BJ (cell line): Measurements from ENCODE around the gene ADRM1. TPM values are rescaled to one million over a fixed set of nuclear protein-coding genes. Genes with fewer than 3 reads are reported as not detected.

Source experiments
- CTCF ChIA-PET: fragments of 350-600 bp; formaldehyde crosslinking; extraction: SDS; loops from one replicate; lab custom pipeline; 2021; ENCODE audit warnings: antibody characterized with exemption, inconsistent platforms; lab: Yijun Ruan, JAX
- POLR2A ChIA-PET: fragments of 300-600 bp; sonication (Branson Sonifier 250); formaldehyde crosslinking; extraction: SDS; loops from one replicate; lab custom pipeline; 2021; ENCODE audit warnings: antibody characterized with exemption; lab: Charles Lee
- DNase-seq: peaks from one replicate; pipeline ENCODE4 v3.0.0-alpha.2; 2011; ENCODE audit warnings: low read depth
- H3K27me3 ChIP-seq: 2 replicates; pipeline ENCODE4 v1.6.0; 2011; ENCODE audit warnings: low read length; ENCODE audit not compliant: control insufficient read depth, insufficient read depth
- H3K36me3 ChIP-seq: 2 replicates; pipeline ENCODE4 v1.5.1; 2011; ENCODE audit warnings: low read length; ENCODE audit not compliant: control insufficient read depth, insufficient read depth
- H3K4me3 ChIP-seq: 2 replicates; pipeline ENCODE4 v1.5.1; 2011; ENCODE audit warnings: low read depth, mild to moderate bottlenecking, control low read depth, low read length
- CTCF ChIP-seq: IDR thresholded peaks from 2 replicates; pipeline ENCODE4 v1.5.1; 2011; ENCODE audit warnings: low read depth, mild to moderate bottlenecking, control low read depth, inconsistent platforms, low read length, moderate library complexity; ENCODE audit not compliant: insufficient read depth
- polyA plus RNA-seq: library from polyadenylated mRNA; depleted of rRNA; stranded (reverse); fragments of >200 nt; gene quantifications from 2 replicates; pipeline ENCODE4 v1.2.3, GENCODE V29; 2011

The ADRM1 gene
- polyA plus RNA-seq, 1 experiment = 115 TPM

GRCh38 chr20:62347445-62347844, 44.6 kb downstream of the ADRM1 start:
- Histone ChIP-seq H3K36me3 (peaks cover 1% of the 10 kb centered on the region; the same call in 1 of the 2 replicates), H3K4me3 (no peak overlapping the region), H3K27me3 (no peaks in the 10 kb centered on the region)
- no peak for TF ChIP-seq CTCF
- no peak for DNase-seq
- POLR2A ChIA-PET = no interaction called here
- CTCF ChIA-PET = no interaction called here

- ChIA-PET CTCF (no interaction called here), POLR2A (no interaction called here)
- DNase-seq = no peak
- Histone ChIP-seq H3K27me3 (no peaks in the 10 kb centered on the region), H3K4me3 (no peak overlapping the region), H3K36me3 (peaks cover 1% of the 10 kb centered on the region; the same call in 1 of the 2 replicates)
- TF ChIP-seq CTCF = no peak
These were observed 45.8 kb downstream of the ADRM1 start for GRCh38 chr20:62348604-62349003.

- Histone ChIP-seq H3K4me3 (no peak overlapping the region), H3K27me3 (no peaks in the 10 kb centered on the region), H3K36me3 (peaks cover 1% of the 10 kb centered on the region; the same call in 1 of the 2 replicates)
- no peak for TF ChIP-seq CTCF
- CTCF ChIA-PET = interaction anchor here (1.0 kb wide), 1 partner anchor 26 kb away, joined by 4 read pairs; no protein-coding TSS in a partner anchor
- no peak for DNase-seq
- POLR2A ChIA-PET = no interaction called here
These were observed 46.8 kb downstream of the ADRM1 start for GRCh38 chr20:62349556-62350097.

GRCh38 chr20:62350098-62350628, 47.4 kb downstream of the ADRM1 start:
- Histone ChIP-seq H3K36me3 (peaks cover 1% of the 10 kb centered on the region; the same call in 1 of the 2 replicates), H3K27me3 (no peaks in the 10 kb centered on the region), H3K4me3 (no peak overlapping the region)
- no peak for TF ChIP-seq CTCF
- no peak for DNase-seq
- ChIA-PET POLR2A (no interaction called here), CTCF (interaction anchor here (0.9 to 1.0 kb wide), 2 partner anchors 19 to 26 kb away, joined by 3 to 4 read pairs; no protein-coding TSS in a partner anchor)

- DNase-seq = no peak
- peaks cover 1% of the 10 kb centered on the region; the same call in 1 of the 2 replicates for H3K36me3 ChIP-seq
- H3K27me3 ChIP-seq = no peaks in the 10 kb centered on the region
- POLR2A ChIA-PET = no interaction called here
- TF ChIP-seq CTCF = no peak
- no peak overlapping the region for H3K4me3 ChIP-seq
- CTCF ChIA-PET = interaction anchor here (0.9 to 1.0 kb wide), 2 partner anchors 18 to 25 kb away, joined by 3 to 4 read pairs; no protein-coding TSS in a partner anchor
These were observed 48.0 kb downstream of the ADRM1 start for GRCh38 chr20:62350629-62351422.
